NCI-H345 treated with DMSO at 0.1 percent for 48 hours (cell line): Measurements from ENCODE around the gene RASSF7.

Experiments
- DNase-seq: peaks from one replicate; lab custom pipeline; 2025; ENCODE audit not compliant: unreplicated experiment; lab: John Stamatoyannopoulos, UW

RASSF7 gene

DNA sequence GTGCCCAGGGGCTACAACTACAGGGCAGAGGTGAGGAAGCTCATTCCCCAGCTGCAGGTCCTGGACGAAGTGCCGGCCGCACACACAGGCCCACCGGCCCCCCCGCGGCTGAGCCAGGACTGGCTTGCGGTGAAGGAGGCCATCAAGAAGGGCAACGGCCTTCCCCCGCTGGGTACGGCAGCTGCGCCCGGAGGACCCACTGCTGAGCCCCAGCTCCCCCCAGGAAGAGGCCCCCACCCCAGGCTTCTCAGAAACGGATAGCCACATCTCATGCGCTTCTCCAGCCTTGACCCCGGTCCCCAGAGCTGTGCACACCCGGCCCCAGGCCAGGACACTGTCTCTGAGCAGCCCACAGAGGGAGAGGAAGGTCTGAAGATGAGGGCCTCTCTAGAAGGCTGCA is 9.6 kb upstream of the RASSF7 start:
- DNase-seq: no peak

DNA sequence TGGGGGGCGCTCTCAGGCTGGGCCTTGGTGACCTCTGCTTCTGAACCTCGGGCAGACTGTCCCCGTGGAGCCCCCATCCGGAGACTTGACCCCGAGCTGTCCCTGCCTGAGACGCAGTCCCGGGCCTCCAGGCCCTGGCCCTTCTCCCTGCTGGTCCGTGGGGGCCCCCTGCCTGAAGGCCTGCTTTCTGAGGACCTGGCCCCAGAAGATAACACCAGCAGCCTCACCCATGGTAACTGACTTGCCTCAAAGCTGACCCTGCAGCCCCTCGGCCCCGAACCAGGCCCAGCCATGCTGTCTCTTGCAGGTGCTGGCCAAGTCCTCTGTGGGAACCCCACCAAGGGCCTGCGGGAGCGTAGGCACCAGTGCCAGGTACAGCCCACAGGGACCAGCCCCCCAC is 9.2 kb upstream of the RASSF7 start:
- DNase-seq: no peak

DNA sequence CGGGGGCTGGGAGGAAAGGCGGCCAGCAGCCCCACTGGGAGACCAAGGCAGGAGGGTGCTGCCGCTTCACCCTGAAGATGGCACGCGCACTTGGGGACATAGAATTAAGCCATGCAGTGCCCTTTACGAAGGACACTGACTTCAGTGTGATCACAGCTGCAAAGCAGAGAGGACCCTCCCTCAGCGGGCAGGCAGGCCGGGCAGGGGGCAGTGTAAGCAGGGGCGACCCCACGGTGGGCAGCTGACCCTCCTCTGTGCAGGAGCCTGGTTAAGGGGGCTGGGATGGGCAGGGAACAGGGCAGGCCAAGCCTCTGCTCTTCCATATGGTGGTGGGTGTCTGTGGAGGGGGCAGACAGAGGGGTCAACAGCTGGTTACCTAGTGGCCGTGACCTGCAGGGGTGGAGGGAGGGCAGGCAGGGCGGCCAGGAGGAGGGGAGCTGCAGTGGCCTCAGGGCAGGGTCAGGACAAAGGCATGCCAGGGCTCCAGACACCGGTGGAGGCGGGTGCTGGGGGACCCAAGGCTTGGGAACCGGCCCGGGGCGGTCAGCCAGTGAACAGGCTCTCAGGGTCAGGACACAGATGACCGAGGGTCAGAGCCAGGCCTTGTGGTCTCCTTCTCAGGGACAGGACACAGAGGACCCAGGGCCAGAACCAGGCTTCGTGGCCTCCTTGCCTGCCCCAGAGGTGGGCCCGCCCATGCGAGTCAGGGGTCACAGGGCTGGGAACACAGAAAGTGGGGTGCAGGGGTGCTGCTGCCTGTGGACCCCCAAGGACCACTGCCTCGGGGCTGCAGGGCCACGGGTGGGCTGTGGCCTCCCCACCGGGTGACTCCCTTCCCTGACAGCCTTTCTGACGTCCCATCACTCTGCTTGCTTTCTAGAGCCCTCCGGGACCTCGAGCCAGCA is 7.4 kb upstream of the RASSF7 start:
- no peak for DNase-seq

DNA sequence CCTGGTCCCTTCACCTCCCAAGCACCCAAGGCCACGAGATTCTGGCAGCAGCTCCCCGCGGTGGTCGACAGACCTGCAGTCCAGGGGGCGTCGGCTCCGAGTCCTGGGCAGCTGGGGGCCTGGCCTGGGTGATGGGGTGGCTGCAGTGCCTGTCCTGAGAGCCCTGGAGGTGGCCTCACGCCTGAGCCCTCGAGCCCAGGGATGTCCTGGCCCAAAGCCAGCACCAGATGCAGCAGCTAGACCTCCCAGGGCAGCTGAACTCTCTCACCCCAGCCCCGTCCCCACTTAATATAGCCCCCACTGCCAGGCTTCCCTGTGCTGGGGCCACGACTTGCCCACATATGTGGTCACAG is 6.8 kb upstream of the RASSF7 start:
- no peak for DNase-seq

DNA sequence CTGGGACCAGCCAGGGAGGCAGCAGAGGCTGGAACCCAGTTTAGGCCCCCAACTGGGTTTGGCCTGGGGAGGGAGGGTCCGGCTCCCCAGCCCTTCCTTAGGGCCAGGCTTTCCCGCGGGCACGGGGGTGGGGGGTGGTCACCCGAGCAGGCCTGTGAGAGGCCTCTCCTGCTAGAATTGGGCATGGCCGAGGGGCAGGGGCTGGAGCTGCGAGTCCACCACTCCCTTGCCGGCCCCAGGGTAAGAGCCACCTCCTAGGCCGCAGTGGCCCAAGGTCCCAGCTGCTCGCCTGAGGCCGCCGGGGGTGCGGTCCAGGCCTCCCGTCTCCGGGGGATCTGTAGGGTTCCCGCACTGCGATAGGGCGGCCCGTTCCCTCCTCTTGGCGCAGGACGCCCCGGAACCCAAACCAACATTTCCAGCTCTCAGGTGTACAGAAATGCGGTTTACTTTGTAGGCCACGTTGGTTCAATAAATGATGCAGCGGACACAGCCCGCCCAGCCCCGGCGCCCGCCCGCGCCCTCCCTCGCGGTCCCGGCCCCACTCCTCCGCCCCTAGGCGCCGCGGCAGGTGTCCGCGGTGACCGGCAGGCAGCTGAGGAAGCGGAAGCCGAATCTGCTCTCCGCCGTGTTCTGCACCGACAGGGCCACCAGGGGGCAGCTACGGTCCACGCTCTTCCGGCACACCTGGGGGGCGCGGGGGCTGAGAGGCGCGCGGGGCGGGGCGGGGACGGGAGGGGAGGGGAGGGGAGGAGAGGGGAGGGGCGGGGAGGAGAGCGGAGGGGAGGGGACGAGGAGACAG is 6.1 kb upstream of the RASSF7 start:
- peak; percentile 80 for DNase-seq

DNA sequence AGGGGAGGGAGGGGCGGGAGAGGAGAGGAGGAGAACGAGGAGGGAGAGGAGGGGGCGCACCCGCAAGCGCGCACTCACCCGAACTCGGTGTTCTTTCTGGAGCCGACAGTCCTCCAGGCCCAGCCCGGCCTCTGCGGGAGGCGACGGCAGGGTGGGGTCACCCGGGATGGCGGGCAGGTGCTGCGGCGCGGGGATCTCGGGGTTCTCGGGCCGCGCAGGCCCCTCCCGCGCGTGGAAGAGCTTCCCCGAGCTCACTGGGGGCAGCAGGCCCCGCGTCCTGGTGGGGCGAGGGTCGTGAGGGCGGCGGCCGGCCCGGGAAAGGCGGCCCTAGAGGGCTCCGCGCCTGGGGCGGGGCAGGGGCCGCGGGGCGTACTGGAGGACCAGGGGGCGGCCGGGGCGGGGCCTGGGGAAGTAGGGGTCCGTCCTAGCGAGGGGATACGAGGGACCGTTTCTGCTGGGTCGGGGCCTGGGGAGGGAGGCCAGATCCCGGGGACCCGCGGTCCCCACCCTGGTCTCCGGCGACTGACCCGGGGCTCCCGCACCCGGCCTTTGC is 5.5 kb upstream of the RASSF7 start:
- no peak for DNase-seq

DNA sequence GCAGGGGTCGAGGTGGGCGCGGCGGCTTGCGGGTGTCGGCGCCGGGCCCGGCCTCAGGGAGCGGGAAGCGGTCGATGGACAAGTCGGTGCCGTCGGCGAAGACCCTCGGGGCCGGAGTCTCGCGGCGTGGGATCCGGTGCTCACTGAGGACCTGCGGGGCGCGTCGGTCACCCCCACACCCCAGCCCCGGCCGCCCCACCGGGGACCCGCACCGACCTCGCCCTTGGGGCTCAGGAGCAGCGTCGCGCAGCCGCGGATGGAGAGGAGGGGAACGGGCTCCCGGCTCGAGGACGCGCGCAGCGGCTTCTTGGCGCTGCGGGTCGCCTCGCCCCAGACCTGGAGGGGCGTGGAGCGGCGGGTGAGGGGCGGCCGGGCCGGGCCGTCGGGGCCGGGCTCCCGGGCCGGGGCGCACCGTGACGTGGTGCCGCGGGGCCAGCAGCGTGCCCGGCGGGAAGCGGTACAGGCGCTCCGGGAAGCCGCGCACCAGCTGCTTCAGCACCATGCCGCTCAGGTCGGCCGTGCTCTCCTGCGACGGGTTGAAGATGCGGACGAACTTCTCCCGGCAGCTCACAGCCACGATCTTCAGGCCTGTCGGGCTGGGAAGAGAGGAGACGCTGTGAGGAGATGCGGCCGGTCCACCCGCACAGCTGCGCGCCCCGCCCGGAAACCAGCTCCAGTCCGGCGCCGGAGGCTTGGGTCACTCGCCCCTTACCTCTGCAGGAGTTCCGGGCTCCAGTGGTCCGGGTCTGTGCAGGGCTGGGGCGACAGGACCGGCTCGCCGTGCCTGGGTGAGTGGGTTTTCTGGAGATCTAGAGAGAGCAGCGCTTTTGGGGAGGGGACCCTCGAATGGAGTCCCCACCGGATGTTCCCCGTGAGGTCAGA is 4.7 kb upstream of the RASSF7 start:
- no peak for DNase-seq

DNA sequence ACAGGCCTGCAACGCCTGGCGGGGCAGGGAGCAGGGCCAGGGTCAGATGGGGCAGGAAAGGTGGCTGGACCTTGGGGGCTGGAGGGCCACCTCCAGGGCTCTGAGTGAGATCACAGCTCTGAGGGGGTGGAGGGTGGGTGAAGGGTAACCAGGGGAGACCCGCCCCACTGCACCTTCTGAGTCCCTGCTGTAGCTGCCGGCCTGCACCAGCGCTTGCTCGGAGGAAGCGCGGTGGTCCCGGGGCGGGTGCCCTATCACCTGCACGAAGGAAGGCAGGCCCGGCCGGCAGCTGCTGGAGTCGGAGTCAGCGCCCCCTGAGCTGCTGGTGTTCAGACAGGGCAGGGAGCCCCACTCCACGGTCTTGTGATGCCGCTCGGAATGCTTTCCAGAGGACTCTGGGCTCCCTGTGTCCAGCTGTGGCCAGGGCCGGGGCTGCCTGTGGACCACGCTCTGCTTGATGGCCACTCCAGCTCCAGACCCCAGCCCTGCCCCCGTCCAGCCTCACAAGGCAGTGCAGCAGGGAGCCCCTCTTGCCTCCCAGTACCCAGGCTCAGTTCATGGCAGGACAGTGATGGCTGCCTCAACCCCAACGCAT is 4.0 kb upstream of the RASSF7 start:
- DNase-seq: no peak

DNA sequence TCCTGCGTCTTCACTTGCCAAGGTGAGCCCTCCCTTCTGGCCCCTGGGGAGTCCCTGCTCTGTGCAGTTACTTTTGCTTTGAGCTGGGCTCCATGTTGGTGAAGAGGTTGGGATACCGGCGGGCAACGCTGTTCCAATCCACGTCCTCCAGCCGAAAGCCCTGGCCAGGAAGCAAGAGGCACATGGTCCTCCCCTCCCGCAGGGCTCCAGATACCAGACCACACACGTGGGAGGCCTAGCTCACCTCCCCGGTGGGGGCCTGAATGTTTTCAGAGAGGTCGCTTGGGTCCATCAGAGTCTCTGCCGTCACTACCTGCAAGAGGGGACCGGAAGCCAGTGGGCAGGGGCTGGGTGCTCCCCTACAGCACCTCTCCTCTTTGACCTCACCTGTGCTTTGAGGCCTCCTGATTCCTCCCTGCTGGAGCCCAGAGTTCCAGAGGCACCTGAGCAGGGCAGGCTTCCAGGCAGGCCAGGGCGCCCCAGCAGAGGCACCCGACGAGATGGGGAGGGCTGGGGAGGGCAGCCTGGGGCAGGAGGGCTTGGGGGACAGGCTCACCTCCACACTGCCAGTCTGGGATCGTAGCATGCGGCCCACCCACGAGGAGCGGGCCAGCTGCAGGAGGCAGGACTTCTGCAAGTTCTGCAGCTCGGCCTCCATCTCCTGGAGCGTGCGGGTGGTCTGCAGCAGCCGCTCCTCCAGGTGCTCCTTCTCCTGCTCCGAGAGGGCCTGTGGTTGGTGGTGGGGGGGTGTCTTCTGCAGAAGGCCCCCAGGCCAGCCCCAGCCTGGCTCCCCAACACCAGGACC is 3.2 kb upstream of the RASSF7 start:
- no peak for DNase-seq

DNA sequence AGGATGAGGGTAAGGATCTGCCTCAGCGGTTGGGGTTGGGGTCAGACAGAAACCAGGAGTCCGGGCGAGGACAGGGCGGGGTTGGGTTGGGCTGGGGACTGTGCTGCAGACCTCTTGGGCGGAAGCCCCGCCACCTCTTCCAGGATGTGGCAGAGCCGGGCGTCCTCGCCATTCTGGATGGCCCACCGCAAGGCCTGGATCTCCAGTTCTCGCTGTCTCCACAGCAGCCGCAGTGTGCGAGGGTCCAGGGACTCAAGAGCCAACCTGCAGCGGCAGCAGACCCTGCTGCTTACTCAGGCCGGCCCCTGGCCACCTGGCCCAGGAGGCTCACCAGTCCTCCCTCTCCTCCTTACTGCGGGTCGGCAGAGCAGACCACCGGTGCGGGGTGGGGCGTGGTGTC is 2.3 kb upstream of the RASSF7 start:
- DNase-seq: no peak

DNA sequence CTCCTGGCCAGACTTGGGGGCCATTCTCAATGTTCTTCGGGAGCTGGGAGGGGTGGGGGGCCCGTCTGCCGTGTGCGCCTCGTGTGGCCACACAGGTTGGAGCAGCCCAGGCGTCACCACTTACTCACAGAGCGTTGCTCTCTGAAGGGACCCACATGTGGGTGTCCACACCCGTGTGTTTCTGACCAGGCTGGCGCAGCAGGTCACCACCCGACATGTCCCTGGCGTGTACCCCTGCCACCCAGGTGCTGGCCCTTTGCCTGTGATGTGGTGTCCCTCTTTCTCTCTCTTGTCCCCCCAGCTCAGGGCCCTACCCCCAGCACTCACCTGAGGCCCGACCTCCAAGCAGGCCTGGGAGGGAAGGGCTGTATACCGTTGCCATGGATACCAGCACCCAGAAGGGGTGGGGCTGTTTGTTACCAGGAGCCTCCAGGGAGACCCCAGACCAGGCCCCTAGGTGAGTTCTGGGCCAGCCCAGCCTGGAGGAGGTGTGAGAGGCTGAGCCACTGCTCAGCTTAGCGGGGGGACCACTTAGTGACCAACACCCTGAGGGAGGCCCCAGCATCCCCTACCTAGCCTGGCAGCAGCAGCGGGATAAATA is 1.6 kb upstream of the RASSF7 start:
- no peak for DNase-seq

DNA sequence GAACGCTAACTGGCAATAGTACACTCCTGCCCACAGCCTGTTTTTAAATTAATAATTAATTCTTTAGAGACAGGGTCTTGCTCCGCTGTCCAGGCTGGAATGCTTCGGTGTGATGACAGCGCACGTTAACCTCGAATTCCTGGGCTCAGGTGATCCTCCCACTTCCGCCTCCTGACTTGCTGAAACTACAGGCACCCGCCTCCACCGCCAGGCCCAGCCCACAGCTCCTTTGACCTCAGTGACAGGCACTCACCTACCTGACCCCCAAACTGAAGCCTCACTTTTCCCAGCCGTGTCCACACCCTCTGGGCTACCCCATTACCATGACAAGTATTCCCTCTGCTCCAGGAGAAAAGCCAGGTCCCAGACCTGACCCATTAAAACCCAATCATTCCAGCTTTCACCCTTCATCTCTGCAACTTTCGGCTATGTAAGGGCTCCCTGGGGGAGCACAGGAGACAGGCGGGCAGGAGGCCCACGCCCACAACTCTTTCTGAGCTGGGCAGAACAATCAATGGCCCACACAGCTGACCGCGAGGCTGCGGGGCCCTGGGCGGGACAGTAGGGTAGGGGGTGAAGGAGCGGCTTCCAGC is 962 bp upstream of the RASSF7 start:
- DNase-seq: no peak

DNA sequence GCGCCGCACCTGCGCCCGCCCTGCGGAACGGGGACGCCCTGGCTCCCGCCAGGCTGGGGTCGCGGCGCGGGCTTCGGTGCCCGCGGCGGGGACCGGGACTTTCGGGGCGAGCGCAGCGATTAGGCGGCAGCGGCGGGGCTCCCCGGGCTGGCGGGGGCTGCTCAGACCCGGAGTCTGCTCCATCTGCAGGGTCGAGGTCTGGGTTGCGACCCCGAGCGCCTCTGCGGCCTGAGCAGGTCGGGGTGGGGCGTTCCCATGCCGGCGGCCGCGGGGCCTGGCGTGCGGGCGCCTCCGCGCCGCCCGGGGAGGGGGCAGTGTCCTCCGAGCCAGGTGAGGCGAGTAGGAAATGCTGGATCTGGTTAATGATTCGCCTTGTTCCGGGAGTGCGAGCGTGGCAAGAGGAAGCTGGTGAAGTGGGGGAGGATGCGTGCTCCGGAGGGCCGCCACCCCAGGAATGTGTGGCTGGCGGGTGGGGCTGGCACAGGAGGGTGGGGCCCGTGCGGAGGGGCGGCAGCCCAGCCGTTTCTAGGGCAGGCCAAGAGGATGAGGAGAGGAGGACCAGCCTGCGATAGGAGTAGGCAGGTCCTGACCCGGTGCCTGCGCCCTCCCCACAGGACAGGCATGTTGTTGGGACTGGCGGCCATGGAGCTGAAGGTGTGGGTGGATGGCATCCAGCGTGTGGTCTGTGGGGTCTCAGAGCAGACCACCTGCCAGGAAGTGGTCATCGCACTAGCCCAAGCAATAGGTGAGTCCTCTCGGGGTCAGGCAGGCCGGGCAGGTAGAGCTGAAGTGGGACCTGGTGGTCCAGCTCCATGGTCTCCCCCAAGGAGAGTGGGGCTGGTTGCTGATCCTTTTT is 606 bp downstream of the RASSF7 start:
- no peak for DNase-seq

DNA sequence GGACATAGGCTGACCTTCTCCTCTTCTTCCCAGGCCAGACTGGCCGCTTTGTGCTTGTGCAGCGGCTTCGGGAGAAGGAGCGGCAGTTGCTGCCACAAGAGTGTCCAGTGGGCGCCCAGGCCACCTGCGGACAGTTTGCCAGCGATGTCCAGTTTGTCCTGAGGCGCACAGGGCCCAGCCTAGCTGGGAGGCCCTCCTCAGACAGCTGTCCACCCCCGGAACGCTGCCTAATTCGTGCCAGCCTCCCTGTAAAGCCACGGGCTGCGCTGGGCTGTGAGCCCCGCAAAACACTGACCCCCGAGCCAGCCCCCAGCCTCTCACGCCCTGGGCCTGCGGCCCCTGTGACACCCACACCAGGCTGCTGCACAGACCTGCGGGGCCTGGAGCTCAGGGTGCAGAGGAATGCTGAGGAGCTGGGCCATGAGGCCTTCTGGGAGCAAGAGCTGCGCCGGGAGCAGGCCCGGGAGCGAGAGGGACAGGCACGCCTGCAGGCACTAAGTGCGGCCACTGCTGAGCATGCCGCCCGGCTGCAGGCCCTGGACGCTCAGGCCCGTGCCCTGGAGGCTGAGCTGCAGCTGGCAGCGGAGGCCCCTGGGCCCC is 1.4 kb downstream of the RASSF7 start:
- DNase-seq: no peak

DNA sequence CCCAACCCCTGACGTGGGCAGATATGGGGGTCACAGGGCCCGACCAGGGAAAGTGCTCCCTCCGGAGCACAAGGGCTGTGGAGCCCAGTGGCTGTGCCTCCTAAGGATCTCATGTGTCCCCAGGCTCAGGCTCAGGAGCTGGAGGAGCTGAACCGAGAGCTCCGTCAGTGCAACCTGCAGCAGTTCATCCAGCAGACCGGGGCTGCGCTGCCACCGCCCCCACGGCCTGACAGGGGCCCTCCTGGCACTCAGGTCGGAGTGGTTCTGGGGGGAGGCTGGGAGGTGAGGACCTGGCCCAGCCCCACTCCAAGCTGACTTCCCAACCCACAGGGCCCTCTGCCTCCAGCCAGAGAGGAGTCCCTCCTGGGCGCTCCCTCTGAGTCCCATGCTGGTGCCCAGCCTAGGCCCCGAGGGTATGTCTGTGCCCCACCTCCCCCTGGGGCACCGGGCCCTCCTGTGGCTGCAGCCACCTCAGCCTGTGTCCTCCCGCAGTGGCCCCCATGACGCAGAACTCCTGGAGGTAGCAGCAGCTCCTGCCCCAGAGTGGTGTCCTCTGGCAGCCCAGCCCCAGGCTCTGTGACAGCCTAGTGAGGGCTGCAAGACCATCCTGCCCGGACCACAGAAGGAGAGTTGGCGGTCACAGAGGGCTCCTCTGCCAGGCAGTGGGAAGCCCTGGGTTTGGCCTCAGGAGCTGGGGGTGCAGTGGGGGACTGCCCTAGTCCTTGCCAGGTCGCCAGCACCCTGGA is 2.5 kb downstream of the RASSF7 start:
- DNase-seq: no peak

DNA sequence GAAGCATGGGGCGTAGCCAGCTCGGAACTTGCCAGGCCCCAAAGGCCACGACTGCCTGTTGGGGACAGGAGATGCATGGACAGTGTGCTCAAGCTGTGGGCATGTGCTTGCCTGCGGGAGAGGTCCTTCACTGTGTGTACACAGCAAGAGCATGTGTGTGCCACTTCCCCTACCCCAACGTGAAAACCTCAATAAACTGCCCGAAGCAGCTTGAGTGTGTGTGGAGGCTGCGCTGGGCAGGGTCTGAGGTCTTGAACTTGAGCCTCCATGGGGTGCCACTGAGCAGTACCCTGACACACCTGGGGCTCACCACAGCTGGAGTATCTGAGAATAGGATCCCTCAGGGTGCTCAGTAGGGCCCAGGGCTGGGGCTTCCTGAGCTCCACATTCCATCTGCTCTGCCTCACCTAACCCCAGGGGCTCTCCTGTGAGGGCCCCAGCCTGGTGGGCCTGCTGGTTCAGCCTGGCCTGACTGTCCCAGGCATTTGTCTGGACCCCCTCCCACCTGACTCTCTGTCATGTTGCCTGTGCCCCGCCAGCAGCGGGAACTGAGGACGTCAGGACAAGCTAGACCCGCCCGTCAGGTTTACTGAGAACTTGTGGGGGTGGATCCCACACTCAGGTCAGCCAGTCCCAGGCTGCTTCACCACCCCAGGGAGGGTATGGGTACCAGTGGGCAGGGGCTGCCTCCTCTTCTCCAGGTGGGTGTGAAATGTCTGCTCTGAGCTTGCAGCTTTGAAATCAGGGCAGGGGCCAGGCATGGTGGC is 3.2 kb downstream of the RASSF7 start:
- no peak for DNase-seq
